ENCODE results near the gene FAM174B. TPM values are rescaled to one million over a fixed set of nuclear protein-coding genes. Genes with fewer than 3 reads are reported as not detected.

FAM174B gene
- total RNA-seq, 1 experiment from 2014 or later: 0.30 TPM

GRCh38 chr15:92687746-92688145 is 32.2 kb upstream of the FAM174B start:
- Histone ChIP-seq H3K27me3 (ENCODE audit: insufficient read depth, low read length) (peaks cover 4% of the 10 kb centered on the region; the same call in 1 of the 2 replicates), H3K4me3 (replicated peaks in 1 of 2; ENCODE audit: low read depth in 1 of 2, low read length in 2 of 2) (no peak overlapping the region), H3K9me3 (ENCODE audit: control insufficient read depth in 1 of 2, insufficient read depth in 1 of 2, low read depth in 1 of 2, low read length in 2 of 2) (no peaks in the 10 kb centered on the region), H3K36me3 (ENCODE audit: control insufficient read depth in 1 of 2, insufficient read depth in 2 of 2, low read length in 2 of 2) (no peaks in the 10 kb centered on the region), H3K4me1 (ENCODE audit: control insufficient read depth in 1 of 2, insufficient read depth in 2 of 2, low read length in 2 of 2) (no peaks in the 10 kb centered on the region), H3K9me2 (ENCODE audit: insufficient read depth) (no peaks in the 10 kb centered on the region), H3K79me2 (ENCODE audit: insufficient read depth, low read length) (no peaks in the 10 kb centered on the region), H3K4me2 (ENCODE audit: low read length) (no peak overlapping the region), H2AFZ (ENCODE audit: low read depth, low read length, poor library complexity, severe bottlenecking) (no peak overlapping the region), H4K20me1 (ENCODE audit: insufficient read depth) (no peaks in the 10 kb centered on the region), H3K9ac (ENCODE audit: low read length) (no peak overlapping the region), H3K27ac (ENCODE audit: low read depth, low read length) (no peak overlapping the region)
- POLR2A ChIA-PET: no interaction called here
- intact Hi-C loops (cut with micrococcal nuclease): loop anchor here (10.0 kb wide), 1 partner anchor 163 kb away; no protein-coding TSS in a partner anchor
- RAD21 ChIA-PET (ENCODE audit: low non-redundant PET in 1 of 2, low total read pairs in 2 of 2, uncharacterized antibody in 2 of 2, unreplicated experiment in 2 of 2): no interaction called here
- ATAC-seq (no peak), DNase-seq (ENCODE audit: low read depth, low spot score) (no peak)
- no TSS peak for BruUV-seq (replicated peaks)
- TF ChIP-seq EZH2 (IDR thresholded peaks at IDR 0.05): no peak
- TF ChIP-seq YY1 (IDR thresholded peaks at IDR 0.05; ENCODE audit: extremely low read depth, insufficient replicate concordance, low read depth, low read length): no peak
- no peak for TF ChIP-seq MAX (IDR thresholded peaks at IDR 0.05)
- no peak for TF ChIP-seq JUND (IDR thresholded peaks at IDR 0.05)
- no peak for TF ChIP-seq SIN3A (IDR thresholded peaks at IDR 0.05; ENCODE audit: low read depth)
- TF ChIP-seq ZFX (IDR thresholded peaks at IDR 0.05): no peak
- no peak for TF ChIP-seq TCF7L2 (IDR thresholded peaks at IDR 0.05; ENCODE audit: borderline replicate concordance, extremely low read depth, insufficient read depth, insufficient read length)
- no peak for TF ChIP-seq CTCF (IDR thresholded peaks at IDR 0.05 in 2 of 3, conservative IDR thresholded peaks at IDR 0.05 in 1 of 3; ENCODE audit: borderline replicate concordance in 1 of 3, insufficient read depth in 1 of 3, low read depth in 2 of 3, low read length in 2 of 3)
- no peak for TF ChIP-seq ZNF274 (IDR thresholded peaks at IDR 0.05; ENCODE audit: low read depth, low read length)
- no peak for TF ChIP-seq POLR2A (IDR thresholded peaks at IDR 0.05; ENCODE audit: borderline replicate concordance, extremely low read depth, insufficient read depth, insufficient read length)
- no peak for TF ChIP-seq RAD21 (IDR thresholded peaks at IDR 0.05; ENCODE audit: low read depth)
- TF ChIP-seq CBX3 (IDR thresholded peaks at IDR 0.05; ENCODE audit: low read depth): no peak
- no peak for TF ChIP-seq SP1 (IDR thresholded peaks at IDR 0.05; ENCODE audit: low read depth)
- TF ChIP-seq, protein P1, sequence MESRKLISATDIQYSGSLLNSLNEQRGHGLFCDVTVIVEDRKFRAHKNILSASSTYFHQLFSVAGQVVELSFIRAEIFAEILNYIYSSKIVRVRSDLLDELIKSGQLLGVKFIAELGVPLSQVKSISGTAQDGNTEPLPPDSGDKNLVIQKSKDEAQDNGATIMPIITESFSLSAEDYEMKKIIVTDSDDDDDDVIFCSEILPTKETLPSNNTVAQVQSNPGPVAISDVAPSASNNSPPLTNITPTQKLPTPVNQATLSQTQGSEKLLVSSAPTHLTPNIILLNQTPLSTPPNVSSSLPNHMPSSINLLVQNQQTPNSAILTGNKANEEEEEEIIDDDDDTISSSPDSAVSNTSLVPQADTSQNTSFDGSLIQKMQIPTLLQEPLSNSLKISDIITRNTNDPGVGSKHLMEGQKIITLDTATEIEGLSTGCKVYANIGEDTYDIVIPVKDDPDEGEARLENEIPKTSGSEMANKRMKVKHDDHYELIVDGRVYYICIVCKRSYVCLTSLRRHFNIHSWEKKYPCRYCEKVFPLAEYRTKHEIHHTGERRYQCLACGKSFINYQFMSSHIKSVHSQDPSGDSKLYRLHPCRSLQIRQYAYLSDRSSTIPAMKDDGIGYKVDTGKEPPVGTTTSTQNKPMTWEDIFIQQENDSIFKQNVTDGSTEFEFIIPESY (IDR thresholded peaks at IDR 0.05; ENCODE audit: extremely low read depth, insufficient replicate concordance, low read length): no peak
- TF ChIP-seq SRF (IDR thresholded peaks at IDR 0.05; ENCODE audit: low read depth): no peak
- TF ChIP-seq POLR2AphosphoS5 (IDR thresholded peaks at IDR 0.05; ENCODE audit: low read depth, low read length): no peak
- TF ChIP-seq EZH2phosphoT487 (IDR thresholded peaks at IDR 0.05; ENCODE audit: borderline replicate concordance): no peak
- no peak for TF ChIP-seq EGR1 (IDR thresholded peaks at IDR 0.05; ENCODE audit: low read depth)
- CTCF ChIA-PET: no interaction called here

Measured in HCT116 (cell line).